WTC11 (cell line): ENCODE measurements around the gene CABLES1.

Experiments
- ATF6 ChIP-seq: sonication (generic); formaldehyde crosslinking; IDR thresholded peaks from 2 replicates; pipeline ENCODE4 v1.8.1; 2023; ENCODE audit warnings: mild to moderate bottlenecking, missing genetic modification reagents
- CREM ChIP-seq: sonication (generic); formaldehyde crosslinking; IDR thresholded peaks from 2 replicates; pipeline ENCODE4 v1.8.1; 2022; ENCODE audit warnings: mild to moderate bottlenecking, missing genetic modification reagents, moderate library complexity
- ELF4 ChIP-seq: sonication (generic); formaldehyde crosslinking; IDR thresholded peaks from 2 replicates; pipeline ENCODE4 v1.8.1; 2022; ENCODE audit warnings: low read depth, mild to moderate bottlenecking, moderate library complexity, missing genetic modification reagents
- ERG ChIP-seq: fragments of 250-450 bp; sonication (Bioruptor Pico); IDR thresholded peaks from 2 replicates; pipeline ENCODE4 v1.8.0; 2021; ENCODE audit warnings: mild to moderate bottlenecking
- NR3C1 ChIP-seq: sonication (generic); formaldehyde crosslinking; conservative IDR thresholded peaks from 2 replicates; pipeline ENCODE4 v1.8.1; 2023; ENCODE audit warnings: low read depth, mild to moderate bottlenecking, missing genetic modification reagents
- RELA ChIP-seq: sonication (generic); formaldehyde crosslinking; IDR thresholded peaks from 2 replicates; pipeline ENCODE4 v1.8.1; 2022; ENCODE audit warnings: missing genetic modification reagents, mild to moderate bottlenecking, borderline replicate concordance
- ZNF263 ChIP-seq: sonication (generic); formaldehyde crosslinking; IDR thresholded peaks from 2 replicates; pipeline ENCODE4 v1.8.1; 2022; ENCODE audit warnings: low read depth, mild to moderate bottlenecking, moderate library complexity, missing genetic modification reagents
- ZNF423 ChIP-seq: fragments of 250-450 bp; sonication (Bioruptor Pico); IDR thresholded peaks from 2 replicates; pipeline ENCODE4 v2.1.2; 2022; ENCODE audit warnings: mild to moderate bottlenecking, moderate library complexity
- TF ChIP-seq, protein P1 (sequence below): sonication (generic); formaldehyde crosslinking; IDR thresholded peaks from 2 replicates; pipeline ENCODE4 v1.8.1; 2022; ENCODE audit warnings: low read depth, missing genetic modification reagents, borderline replicate concordance
- TF ChIP-seq, protein P2 (sequence below): fragments of 200-600 bp; IDR thresholded peaks from 2 replicates; pipeline ENCODE4 v1.8.0; 2022; ENCODE audit warnings: antibody characterized with exemption

DNA sequence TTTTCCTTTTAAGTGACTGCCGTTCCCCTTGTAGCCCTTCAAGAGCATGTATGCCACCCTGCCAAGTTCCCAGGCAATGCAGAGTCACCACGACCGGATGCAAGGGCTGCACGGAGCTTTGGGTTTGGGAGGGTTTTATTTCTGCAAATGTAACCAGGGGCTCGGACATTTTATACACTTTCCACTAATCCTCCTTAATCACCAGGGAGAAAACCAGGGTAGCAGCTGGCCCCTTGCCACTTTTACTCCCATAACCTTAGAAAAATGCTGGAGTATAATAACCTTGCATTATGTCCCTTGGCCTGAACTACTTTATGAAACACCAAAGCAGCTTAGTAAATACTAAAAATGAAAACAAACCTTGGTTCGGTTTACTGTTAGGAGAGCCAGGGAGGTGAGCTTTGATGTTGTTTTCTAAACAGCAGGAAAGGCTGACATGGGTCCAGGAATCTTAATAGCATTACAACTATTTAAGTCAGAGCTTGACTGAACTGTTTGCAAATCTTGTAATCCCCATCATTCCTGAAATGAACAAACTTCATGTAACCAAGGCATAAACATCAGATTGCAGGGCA, 165.0 kb downstream of the CABLES1 start:
- TF ChIP-seq ZNF263 (CRISPR knock-in tag) (no peak), NR3C1 (CRISPR knock-in tag) (no peak), CREM (CRISPR knock-in tag) (no peak), ZNF423 (CRISPR knock-in tag) (no peak), RELA (CRISPR knock-in tag) (no peak), ATF6 (no peak), ERG (CRISPR knock-in tag) (no peak), ELF4 (CRISPR knock-in tag) (no peak)
- TF ChIP-seq, protein P1, sequence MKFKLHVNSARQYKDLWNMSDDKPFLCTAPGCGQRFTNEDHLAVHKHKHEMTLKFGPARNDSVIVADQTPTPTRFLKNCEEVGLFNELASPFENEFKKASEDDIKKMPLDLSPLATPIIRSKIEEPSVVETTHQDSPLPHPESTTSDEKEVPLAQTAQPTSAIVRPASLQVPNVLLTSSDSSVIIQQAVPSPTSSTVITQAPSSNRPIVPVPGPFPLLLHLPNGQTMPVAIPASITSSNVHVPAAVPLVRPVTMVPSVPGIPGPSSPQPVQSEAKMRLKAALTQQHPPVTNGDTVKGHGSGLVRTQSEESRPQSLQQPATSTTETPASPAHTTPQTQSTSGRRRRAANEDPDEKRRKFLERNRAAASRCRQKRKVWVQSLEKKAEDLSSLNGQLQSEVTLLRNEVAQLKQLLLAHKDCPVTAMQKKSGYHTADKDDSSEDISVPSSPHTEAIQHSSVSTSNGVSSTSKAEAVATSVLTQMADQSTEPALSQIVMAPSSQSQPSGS (CRISPR knock-in tag) = no peak
- TF ChIP-seq, protein P2, sequence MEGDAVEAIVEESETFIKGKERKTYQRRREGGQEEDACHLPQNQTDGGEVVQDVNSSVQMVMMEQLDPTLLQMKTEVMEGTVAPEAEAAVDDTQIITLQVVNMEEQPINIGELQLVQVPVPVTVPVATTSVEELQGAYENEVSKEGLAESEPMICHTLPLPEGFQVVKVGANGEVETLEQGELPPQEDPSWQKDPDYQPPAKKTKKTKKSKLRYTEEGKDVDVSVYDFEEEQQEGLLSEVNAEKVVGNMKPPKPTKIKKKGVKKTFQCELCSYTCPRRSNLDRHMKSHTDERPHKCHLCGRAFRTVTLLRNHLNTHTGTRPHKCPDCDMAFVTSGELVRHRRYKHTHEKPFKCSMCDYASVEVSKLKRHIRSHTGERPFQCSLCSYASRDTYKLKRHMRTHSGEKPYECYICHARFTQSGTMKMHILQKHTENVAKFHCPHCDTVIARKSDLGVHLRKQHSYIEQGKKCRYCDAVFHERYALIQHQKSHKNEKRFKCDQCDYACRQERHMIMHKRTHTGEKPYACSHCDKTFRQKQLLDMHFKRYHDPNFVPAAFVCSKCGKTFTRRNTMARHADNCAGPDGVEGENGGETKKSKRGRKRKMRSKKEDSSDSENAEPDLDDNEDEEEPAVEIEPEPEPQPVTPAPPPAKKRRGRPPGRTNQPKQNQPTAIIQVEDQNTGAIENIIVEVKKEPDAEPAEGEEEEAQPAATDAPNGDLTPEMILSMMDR = no peak
